Activated CD8-positive, alpha-beta T cell treated with anti-CD3 and anti-CD28 coated beads for 36 hours (primary cell): ENCODE measurements around the gene C5orf47. TPM values are rescaled to one million over a fixed set of nuclear protein-coding genes. Genes with fewer than 3 reads are reported as not detected.

Experiments used
- ATAC-seq: fragments of 200-7000 bp; cut with Tn5 transposase; one replicate; pipeline ENCODE4 v1.10.0; 2021; ENCODE audit warnings: mild to moderate bottlenecking, moderate library complexity
- CTCF ChIA-PET: fragments of 350-600 bp; sonication (Branson Sonifier 250); formaldehyde crosslinking; loops from one replicate; lab custom pipeline; 2021; ENCODE audit warnings: antibody characterized with exemption; lab: Charles Lee
- POLR2A ChIA-PET: fragments of 350-600 bp; sonication (Branson Sonifier 250); formaldehyde crosslinking; loops from one replicate; lab custom pipeline; 2021; ENCODE audit warnings: antibody characterized with exemption; lab: Charles Lee
- DNase-seq: peaks from one replicate; pipeline ENCODE4 v3.0.0-alpha.2; 2020
- H3K27ac Mint-ChIP-seq: one replicate; pipeline ENCODE4 v1.8.0; 2021; ENCODE audit warnings: mild to moderate bottlenecking, mixed read lengths
- H3K27me3 Mint-ChIP-seq: one replicate; pipeline ENCODE4 v1.8.0; 2021; ENCODE audit warnings: mixed read lengths
- H3K36me3 Mint-ChIP-seq: one replicate; pipeline ENCODE4 v1.8.0; 2021; ENCODE audit warnings: low read depth, mixed read lengths
- H3K4me1 Mint-ChIP-seq: one replicate; pipeline ENCODE4 v1.8.0; 2021; ENCODE audit warnings: low read depth, mixed read lengths
- H3K4me3 Mint-ChIP-seq: one replicate; pipeline ENCODE4 v1.8.0; 2021; ENCODE audit warnings: mild to moderate bottlenecking, moderate library complexity, mixed read lengths
- H3K9me3 Mint-ChIP-seq: one replicate; pipeline ENCODE4 v1.8.0; 2021; ENCODE audit warnings: mixed read lengths
- intact Hi-C: fragments of 100-400 bp; cut with micrococcal nuclease; formaldehyde crosslinking; loops from one replicate; pipeline ENCODE4 v1.10.0; 2022
- total RNA-seq, 2 experiments: library from RNA; stranded (reverse); gene quantifications; one replicate each; pipeline ENCODE4 v1.2.3, GENCODE V29; 2021
- TF ChIP-seq, protein P1 (sequence below): fragments of 200-600 bp; IDR thresholded peaks from one replicate; pipeline ENCODE4 v1.8.0; 2022; ENCODE audit warnings: antibody characterized with exemption, mild to moderate bottlenecking

Gene C5orf47
- total RNA-seq, 2 experiments from 2014 or later = not detected

DNA sequence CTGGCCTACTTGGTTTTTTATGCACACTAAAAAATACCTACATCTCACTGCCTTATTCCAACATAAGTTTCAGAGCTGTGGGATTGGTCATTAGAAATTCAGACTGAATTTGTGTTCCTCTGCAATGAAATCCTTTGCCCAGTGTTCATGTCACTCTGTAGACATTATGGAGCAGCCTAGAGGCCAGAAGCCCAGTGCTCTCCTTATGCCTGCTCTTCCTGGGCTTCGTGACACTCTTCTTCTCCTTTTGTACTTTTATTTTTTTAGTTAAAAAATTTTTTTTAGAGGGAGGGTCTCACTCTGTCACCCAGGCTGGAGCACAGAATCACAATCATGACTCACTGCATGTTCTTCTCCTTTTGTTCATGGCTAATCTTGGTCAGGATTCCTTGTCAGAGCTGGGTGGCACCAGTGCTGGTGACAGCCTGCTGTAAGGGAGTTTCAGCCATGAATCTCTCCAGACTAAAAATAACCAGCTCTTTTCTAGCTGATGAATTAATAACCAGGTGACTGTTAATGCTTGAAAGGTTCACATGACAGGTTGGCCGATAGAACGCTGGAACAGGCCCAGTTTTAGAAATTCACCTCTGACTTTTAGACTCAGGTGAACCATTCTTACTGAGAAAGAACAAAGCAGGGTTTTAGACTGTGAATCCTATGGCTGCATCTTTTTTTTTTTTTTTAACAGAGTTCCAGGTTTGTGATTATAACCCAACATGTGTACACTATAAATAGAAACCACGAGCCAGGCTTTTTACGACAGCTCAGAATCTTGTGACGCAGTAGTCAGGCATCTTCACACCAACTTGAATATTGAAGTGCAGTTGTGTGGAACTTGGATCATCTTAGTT lies 34.1 kb upstream of the C5orf47 start:
- Mint-ChIP-seq H3K27me3 (no peaks in the 10 kb centered on the region), H3K27ac (no peak overlapping the region), H3K4me1 (no peaks in the 10 kb centered on the region), H3K36me3 (peaks cover 10% of the 10 kb centered on the region), H3K4me3 (no peak overlapping the region), H3K9me3 (no peaks in the 10 kb centered on the region)
- CTCF ChIA-PET = interaction anchor here (0.9 kb wide), 1 partner anchor 18 kb away, joined by 3 read pairs; no protein-coding TSS in a partner anchor
- DNase-seq (no peak), ATAC-seq (no peak)
- POLR2A ChIA-PET = no interaction called here
- TF ChIP-seq, protein P1, sequence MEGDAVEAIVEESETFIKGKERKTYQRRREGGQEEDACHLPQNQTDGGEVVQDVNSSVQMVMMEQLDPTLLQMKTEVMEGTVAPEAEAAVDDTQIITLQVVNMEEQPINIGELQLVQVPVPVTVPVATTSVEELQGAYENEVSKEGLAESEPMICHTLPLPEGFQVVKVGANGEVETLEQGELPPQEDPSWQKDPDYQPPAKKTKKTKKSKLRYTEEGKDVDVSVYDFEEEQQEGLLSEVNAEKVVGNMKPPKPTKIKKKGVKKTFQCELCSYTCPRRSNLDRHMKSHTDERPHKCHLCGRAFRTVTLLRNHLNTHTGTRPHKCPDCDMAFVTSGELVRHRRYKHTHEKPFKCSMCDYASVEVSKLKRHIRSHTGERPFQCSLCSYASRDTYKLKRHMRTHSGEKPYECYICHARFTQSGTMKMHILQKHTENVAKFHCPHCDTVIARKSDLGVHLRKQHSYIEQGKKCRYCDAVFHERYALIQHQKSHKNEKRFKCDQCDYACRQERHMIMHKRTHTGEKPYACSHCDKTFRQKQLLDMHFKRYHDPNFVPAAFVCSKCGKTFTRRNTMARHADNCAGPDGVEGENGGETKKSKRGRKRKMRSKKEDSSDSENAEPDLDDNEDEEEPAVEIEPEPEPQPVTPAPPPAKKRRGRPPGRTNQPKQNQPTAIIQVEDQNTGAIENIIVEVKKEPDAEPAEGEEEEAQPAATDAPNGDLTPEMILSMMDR = no peak
- intact Hi-C loops = no loop called here

DNA sequence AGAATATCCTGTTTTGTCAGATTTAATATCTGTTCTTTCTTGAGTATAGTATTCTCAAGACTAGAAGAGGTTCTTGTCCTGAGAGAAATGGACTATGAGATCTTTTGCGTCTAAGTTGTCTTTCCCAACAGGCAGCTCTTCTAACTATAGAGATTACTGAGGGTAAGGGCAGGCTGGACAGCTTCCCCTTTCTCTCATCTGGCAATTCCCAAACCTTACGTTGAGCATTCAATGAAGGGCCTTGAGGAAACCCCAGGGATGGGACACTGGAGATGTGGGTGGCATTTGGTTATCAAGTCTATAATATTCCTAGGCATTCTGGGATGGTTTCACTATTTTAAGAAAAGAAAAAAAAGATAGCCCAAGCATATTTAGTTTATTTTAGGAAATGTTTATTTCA lies 28.0 kb upstream of the C5orf47 start:
- H3K4me3 Mint-ChIP-seq = no peak overlapping the region
- POLR2A ChIA-PET = interaction anchor here (0.7 kb wide), 1 partner anchor 136 kb away, joined by 3 read pairs; no protein-coding TSS in a partner anchor
- H3K27ac Mint-ChIP-seq = no peak overlapping the region
- DNase-seq (no peak), ATAC-seq (no peak)
- H3K27me3 Mint-ChIP-seq = no peaks in the 10 kb centered on the region
- intact Hi-C loops = no loop called here
- H3K9me3 Mint-ChIP-seq = no peaks in the 10 kb centered on the region
- peaks cover 2% of the 10 kb centered on the region for H3K36me3 Mint-ChIP-seq
- H3K4me1 Mint-ChIP-seq = peaks cover 17% of the 10 kb centered on the region
- TF ChIP-seq, protein P1 = no peak
- CTCF ChIA-PET = interaction anchor here (3.5 kb wide), 1 partner anchor 11 kb away, joined by 24 read pairs; no protein-coding TSS in a partner anchor

DNA sequence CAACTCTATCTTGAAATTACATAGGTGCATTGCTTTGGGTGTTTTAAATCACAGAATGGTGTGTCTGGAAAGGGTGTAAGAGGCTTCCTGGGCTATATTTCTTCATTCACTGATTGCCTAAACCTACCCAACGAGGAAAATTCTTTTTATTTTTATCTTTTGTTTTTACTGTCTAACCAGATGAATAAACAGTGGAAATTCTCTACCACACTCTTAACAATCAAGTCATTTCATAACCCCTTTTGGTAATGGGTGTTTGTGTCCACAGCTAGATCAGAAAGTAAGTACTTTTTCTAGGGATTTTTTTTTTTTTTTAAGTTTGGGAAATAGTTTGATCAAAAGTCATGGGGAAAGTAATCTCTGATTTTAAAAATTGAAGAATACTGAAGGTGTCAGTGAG lies 27.6 kb upstream of the C5orf47 start:
- no peaks in the 10 kb centered on the region for H3K9me3 Mint-ChIP-seq
- CTCF ChIA-PET = interaction anchor here (1.6 to 3.5 kb wide), 2 partner anchors 11 to 36 kb away, joined by 3 to 24 read pairs; no protein-coding TSS in a partner anchor
- no peak overlapping the region for H3K4me3 Mint-ChIP-seq
- no peak overlapping the region for H3K27ac Mint-ChIP-seq
- no peak for DNase-seq
- ATAC-seq = no peak
- POLR2A ChIA-PET = interaction anchor here (0.7 kb wide), 1 partner anchor 137 kb away, joined by 3 read pairs; no protein-coding TSS in a partner anchor
- peaks cover 2% of the 10 kb centered on the region for H3K36me3 Mint-ChIP-seq
- TF ChIP-seq, protein P1 = no peak
- peaks cover 17% of the 10 kb centered on the region for H3K4me1 Mint-ChIP-seq
- no peaks in the 10 kb centered on the region for H3K27me3 Mint-ChIP-seq
- intact Hi-C loops = no loop called here

DNA sequence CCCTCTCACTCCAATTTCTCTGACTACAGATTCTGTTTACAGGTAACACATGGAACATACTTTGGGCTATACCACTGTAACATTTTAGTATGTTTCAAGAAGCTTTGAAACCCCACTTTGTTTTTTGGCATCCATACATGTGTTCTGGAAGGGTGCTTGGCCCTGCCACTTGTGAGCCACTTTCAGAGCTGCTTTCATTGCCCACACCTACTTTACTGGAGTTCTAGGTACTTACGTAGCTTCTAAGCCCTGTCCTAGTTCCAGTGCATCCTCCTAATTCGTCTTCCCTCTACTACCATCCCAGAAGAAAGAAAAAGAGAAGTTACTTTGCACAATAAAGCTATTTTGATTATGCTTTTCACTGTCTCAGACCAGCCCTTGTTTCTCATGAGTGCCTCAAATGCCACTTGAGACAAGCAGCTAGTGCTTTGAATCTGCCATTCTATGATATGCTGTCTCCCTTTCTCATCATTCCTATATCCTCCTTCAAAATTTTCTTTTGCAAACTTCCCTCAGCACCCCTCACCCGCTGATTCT lies 26.5 kb upstream of the C5orf47 start:
- Mint-ChIP-seq H3K27ac (no peak overlapping the region), H3K27me3 (no peaks in the 10 kb centered on the region), H3K4me3 (no peak overlapping the region), H3K9me3 (no peaks in the 10 kb centered on the region), H3K36me3 (peaks cover 2% of the 10 kb centered on the region), H3K4me1 (peaks cover 17% of the 10 kb centered on the region)
- ChIA-PET POLR2A (no interaction called here), CTCF (interaction anchor here (0.7 to 3.5 kb wide), 6 partner anchors 10 to 347 kb away, joined by 3 to 24 read pairs (median 4); partner anchors contain the start of gene BOD1)
- TF ChIP-seq, protein P1 = no peak
- intact Hi-C loops = no loop called here
- no peak for DNase-seq
- no peak for ATAC-seq
